Natural killer cell treated with Interleukin-12 subunit alpha and Interleukin-12 subunit beta and Interleukin-15 and Interleukin-18, amount 100 ng/mL, for 72 hours (primary cell): ENCODE results near the gene COL1A1. TPM values are rescaled to one million over a fixed set of nuclear protein-coding genes. Genes with fewer than 3 reads are reported as not detected.

Experiments used
- ATAC-seq, 2 donors: fragments of 150-1000 bp; cut with Tn5 transposase in 1 of 2; sonication (Bioruptor Pico), chemical (Tn5 transposase) in 1 of 2; 2 replicates each; pipeline ENCODE4 v1.10.0; 2021
- DNase-seq: peaks from one replicate; pipeline ENCODE4 v3.0.0; 2022; ENCODE audit warnings: low spot score
- H3K27ac Mint-ChIP-seq, 2 donors: 1 replicate in 1 of 2; 2 replicates in 1 of 2; pipeline ENCODE4 v1.8.0; 2022; ENCODE audit warnings: mixed read lengths in 2 of 2, mild to moderate bottlenecking in 1 of 2, moderate library complexity in 1 of 2
- H3K27me3 Mint-ChIP-seq, 2 donors: 1 replicate in 1 of 2; 2 replicates in 1 of 2; pipeline ENCODE4 v1.8.0; 2022; ENCODE audit warnings: mixed read lengths in 2 of 2
- H3K36me3 Mint-ChIP-seq: one replicate; pipeline ENCODE4 v1.8.0; 2022; ENCODE audit warnings: mixed read lengths
- H3K4me1 Mint-ChIP-seq, 2 donors: 1 replicate in 1 of 2; 2 replicates in 1 of 2; pipeline ENCODE4 v1.8.0; 2022; ENCODE audit warnings: low read depth in 2 of 2, mixed read lengths in 2 of 2, mild to moderate bottlenecking in 1 of 2
- H3K4me3 Mint-ChIP-seq: one replicate; pipeline ENCODE4 v1.8.0; 2022; ENCODE audit warnings: mixed read lengths
- H3K9me3 Mint-ChIP-seq: 2 replicates; pipeline ENCODE4 v1.8.0; 2022; ENCODE audit warnings: mixed read lengths
- total RNA-seq, 2 donors: library from RNA; stranded (reverse); gene quantifications; one replicate each; pipeline ENCODE4 v1.2.3, GENCODE V29; 2022

Gene COL1A1
- total RNA-seq, 2 donors from 2014 or later, result 1.7 TPM; not detected in 1

DNA sequence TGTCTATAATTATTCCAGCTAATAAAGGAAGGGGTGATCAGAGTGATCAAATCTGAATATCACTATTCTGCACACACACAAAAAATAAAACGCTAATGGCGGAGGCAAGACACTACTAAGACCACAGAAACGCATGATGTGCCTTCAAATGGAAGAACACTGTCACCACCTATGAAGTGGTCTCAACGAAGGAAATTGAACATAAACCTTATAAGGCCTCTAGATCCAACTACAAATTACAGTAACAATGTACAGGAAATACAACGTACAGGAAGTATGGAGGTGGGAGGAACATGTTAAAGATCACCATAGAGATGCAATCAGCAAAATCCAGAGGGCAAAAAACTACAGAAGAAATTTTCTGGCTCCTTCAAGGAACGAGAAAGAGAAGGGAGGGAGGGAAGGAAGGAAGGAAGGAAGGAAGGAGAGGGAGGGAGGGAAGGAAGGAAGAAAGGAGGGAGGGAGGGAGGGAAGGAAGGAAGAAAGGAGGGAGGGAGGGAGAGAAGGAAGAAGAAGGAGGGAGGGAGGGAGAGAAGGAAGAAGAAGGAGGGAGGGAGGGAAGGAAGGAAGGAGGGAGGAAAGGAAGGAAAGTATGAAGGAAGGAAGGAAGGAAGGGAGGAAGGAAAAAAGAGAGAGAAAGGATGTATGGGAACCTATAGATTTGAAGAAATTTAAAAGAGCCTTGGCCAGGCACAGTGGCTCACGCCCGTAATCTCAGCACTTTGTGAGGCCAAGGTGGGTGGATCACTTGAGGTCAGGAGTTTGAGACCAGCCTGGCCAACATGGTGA is 38.8 kb downstream of the COL1A1 start:
- Mint-ChIP-seq H3K36me3 (no peaks in the 10 kb centered on the region), H3K4me3 (no peak overlapping the region), H3K27ac (peak overlapping the region; percentile 5 to 60), H3K4me1 (peaks cover 28 to 31% of the 10 kb centered on the region in 2 donors), H3K27me3 (peaks cover 0 to 7% of the 10 kb centered on the region in 2 donors), H3K9me3 (no peaks in the 10 kb centered on the region)
- ATAC-seq (no peak), DNase-seq (no peak)

DNA sequence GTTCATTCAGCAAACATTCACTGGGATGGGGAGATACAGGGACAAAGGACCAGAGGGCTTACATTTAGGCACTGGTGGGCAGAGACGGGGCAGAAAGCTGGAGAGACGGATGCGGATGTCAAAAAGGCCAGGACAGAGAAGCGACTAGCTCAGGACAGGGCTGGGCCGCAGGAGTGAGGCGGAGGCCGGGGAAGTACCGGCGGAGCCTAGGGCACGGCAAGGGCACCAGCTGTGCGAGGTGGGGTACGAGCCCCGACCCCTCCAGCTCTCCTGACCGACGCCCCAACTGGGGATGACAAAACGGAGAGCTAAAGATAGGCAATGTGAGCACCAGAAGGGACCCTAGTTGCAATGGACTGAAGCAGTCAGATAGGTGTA is 39.5 kb downstream of the COL1A1 start:
- H3K36me3 Mint-ChIP-seq, result no peaks in the 10 kb centered on the region
- ATAC-seq, result no peak
- H3K4me1 Mint-ChIP-seq, result peaks cover 27 to 31% of the 10 kb centered on the region in 2 donors
- DNase-seq, result peak; percentile 28
- peak overlapping the region; percentile 70 to 81 for H3K27ac Mint-ChIP-seq
- H3K27me3 Mint-ChIP-seq, result peaks cover 0 to 7% of the 10 kb centered on the region in 2 donors
- no peaks in the 10 kb centered on the region for H3K9me3 Mint-ChIP-seq
- peak overlapping the region; percentile 85 for H3K4me3 Mint-ChIP-seq

DNA sequence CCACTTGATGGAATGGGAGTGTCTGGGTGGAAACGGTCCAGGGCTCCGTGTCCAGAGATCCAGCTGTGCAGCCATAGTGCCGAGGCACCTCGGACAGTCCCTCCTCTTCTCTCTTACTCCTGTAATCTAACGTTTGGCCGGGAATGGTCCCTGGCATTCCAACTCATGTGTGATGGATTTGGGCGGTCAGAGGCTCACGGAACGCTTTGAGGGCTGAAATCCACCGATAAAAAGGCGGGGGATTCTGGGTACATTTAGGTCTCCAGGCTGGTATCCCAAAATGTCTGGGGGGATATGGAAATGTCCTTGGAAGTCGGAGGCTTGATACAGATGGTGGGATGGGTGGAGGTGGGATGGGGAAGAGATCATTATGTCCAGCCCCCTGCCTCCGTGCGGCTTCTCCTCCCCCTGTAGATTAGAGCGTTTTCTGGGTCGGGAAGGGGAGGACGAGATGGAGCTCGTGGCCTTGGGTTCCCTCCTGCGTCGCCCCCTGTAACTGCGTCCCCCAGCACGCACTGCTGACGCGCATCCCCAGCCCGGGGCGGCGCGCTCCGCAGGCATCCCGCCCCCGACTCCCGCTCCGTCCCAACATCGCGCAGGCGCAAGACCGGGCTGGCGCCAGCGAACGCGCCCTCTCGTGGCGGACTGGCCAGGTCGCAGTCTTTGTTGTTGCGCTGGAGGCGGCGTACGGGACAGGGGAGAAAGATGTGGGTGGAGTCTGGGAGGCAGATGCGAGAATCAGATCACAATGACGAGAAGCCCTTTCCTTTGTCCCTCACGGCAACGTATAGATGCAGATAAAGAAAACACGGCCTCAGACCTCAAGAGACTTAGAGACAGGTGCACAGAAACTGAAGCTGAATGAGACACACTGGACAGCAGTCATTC is 40.2 kb downstream of the COL1A1 start:
- H3K27me3 Mint-ChIP-seq, result peaks cover 0 to 7% of the 10 kb centered on the region in 2 donors
- ATAC-seq (peak; percentile 98), DNase-seq (peak; percentile 94)
- H3K27ac Mint-ChIP-seq, result peak overlapping the region; percentile 70 to 81
- no peaks in the 10 kb centered on the region for H3K9me3 Mint-ChIP-seq
- no peaks in the 10 kb centered on the region for H3K36me3 Mint-ChIP-seq
- peak overlapping the region; percentile 85 for H3K4me3 Mint-ChIP-seq
- H3K4me1 Mint-ChIP-seq, result peaks cover 26 to 31% of the 10 kb centered on the region in 2 donors

DNA sequence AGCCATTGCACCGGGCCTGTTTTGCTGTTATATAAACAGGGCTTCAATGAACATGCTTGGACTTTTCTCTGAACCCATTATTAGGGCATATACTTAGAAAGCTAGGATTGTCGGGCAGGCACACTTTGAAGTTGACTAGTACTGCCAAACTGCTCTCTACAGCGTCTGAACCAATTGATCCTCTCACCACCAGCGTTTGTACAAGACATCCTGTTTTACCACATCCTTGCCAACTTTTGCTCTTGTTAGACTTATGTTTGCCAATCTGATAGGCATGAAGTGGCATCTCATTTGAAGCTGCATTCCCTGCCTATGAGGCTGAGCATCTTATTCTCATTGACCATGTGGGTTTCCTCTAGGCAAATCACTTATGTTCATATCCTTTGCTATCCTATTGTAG is 43.5 kb downstream of the COL1A1 start:
- H3K27ac Mint-ChIP-seq, result no peak overlapping the region
- ATAC-seq (no peak), DNase-seq (no peak)
- peaks cover 0 to 7% of the 10 kb centered on the region in 2 donors for H3K27me3 Mint-ChIP-seq
- H3K36me3 Mint-ChIP-seq, result no peaks in the 10 kb centered on the region
- H3K4me1 Mint-ChIP-seq, result peaks cover 26 to 31% of the 10 kb centered on the region in 2 donors
- H3K4me3 Mint-ChIP-seq, result no peak overlapping the region
- no peaks in the 10 kb centered on the region for H3K9me3 Mint-ChIP-seq

DNA sequence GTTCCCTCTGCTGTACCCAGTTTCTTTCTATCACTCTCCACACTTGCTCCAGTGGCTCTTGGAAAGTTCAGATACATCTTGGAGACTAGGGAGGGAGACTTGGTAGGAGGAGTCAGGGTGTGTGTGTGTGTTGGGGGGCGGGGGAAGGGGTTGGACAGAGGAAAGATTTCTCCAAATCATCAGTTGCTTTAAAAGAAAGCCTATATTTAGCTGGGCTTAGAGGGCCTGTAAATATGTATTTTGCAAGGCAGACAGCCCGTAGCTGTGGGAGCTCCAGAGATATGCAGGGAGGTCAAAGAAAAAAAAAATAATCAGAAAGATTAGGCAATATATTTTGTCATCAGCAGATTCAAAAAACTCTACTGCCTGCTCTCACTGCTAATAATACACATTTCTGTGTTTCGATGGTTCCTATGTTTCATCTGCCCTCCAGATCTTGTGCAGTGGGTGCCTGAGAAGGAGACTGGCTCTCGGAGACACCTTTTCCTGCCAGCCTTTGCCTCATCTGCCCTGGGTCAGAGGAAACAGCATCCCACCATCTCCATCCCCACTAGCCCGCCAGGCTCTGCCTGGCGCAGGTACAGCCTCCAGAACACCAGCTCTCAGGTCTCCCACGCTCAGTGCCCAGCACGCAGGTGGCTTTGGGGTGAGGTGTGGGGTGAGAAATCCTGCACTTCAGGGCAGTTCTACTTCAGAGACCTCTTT is 46.2 kb downstream of the COL1A1 start:
- H3K4me1 Mint-ChIP-seq, result peaks cover 13 to 14% of the 10 kb centered on the region in 2 donors

DNA sequence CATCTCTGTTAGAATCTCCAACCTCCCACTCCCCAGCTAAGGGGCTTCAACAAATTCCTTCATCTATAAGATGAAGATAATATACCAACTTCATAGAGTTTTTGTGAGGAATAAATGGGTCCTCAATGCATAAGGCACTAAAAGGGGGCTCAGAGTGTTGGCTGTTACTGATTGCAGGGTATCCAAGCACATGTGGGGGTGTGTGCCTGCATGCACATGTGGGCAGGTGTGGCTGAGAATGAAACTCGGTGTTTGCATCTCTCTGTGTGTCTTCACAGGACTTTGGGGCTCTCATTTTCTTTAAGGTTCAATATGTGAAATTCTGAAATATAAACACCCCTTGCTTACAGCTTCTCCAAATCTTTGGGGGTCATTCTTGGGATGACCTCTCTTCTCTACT is 46.8 kb downstream of the COL1A1 start:
- H3K27me3 Mint-ChIP-seq, result no peaks in the 10 kb centered on the region
- ATAC-seq, result no peak
- no peak overlapping the region for H3K4me3 Mint-ChIP-seq
- H3K27ac Mint-ChIP-seq, result peak overlapping the region in 1 of 2 donors; percentile 27
- peaks cover 13 to 14% of the 10 kb centered on the region in 2 donors for H3K4me1 Mint-ChIP-seq
- no peaks in the 10 kb centered on the region for H3K36me3 Mint-ChIP-seq
- no peak for DNase-seq
- no peaks in the 10 kb centered on the region for H3K9me3 Mint-ChIP-seq

More for the DNA sequence above, 46.2 kb downstream of the COL1A1 start:
- Mint-ChIP-seq H3K4me3 (no peak overlapping the region), H3K27me3 (no peaks in the 10 kb centered on the region), H3K9me3 (no peaks in the 10 kb centered on the region), H3K36me3 (no peaks in the 10 kb centered on the region), H3K27ac (peak overlapping the region in 1 of 2 donors; percentile 27)
- ATAC-seq (no peak), DNase-seq (no peak)

DNA sequence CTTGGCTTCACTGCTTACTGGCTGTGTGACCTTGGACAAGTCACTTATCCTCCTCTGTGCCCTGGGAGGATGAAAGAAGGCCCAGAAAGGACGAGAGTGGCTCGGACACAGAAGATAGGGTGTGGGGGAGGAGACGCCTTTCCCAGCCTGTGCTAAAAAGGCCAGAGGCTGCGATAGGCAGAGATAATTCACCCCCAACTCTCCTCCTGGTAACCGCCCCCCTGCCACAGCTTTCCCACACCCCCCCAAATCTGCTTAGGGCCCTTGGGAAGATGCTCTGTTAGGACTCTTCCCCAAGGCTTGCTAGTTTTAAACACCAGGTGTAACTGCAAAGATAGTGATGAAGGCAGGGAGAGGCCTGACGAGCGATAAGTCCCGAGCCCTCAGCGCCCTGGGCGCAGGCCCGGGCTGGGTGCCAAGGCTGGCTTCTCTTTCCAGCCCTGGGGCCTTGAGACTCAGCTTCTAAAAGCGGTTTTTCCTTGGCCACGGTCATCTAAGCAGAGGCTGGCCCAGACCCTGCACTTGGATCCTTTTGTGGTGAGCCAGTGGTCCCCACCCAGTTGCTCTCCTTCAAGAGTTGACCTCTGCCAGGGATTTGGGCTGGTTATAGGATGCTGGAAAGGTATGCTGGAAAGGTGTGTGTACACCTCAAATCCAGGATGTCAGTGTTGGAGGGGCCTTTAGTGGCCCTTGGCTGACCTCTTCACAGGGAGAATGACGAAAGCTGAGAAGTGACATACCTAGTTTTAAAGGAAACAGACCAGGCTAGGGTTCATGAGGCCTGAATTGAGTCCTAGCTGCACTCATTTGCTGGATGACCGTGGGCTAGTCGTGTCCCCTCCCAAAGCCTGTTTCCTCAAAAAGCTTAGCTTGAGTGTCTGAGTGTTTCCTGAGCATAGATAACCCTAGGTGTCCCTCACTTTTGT is 47.5 kb downstream of the COL1A1 start:
- H3K4me1 Mint-ChIP-seq, result peaks cover 13 to 14% of the 10 kb centered on the region in 2 donors

DNA sequence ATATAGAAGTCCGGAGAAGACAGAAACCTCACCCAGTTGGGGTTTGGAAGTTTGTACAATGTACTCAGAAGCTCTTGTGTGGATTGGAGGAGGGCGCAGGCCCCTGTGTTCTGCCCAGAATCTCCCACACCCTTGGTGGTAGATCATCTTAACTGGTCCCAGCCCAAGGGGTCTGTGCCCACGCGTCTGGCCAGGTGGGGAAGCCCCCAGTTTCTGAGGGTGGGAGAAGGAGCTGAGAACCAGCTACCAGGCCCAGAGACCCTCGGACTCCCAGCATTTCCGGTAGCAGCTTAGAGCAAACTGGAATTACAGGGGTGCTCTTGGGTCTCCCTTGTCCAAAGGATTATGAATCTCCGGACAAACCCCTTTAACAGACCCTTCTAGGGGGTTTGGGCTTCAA is 48.7 kb downstream of the COL1A1 start:
- H3K9me3 Mint-ChIP-seq, result no peaks in the 10 kb centered on the region
- DNase-seq (no peak), ATAC-seq (no peak)
- no peak overlapping the region for H3K4me3 Mint-ChIP-seq
- H3K4me1 Mint-ChIP-seq, result peaks cover 5 to 8% of the 10 kb centered on the region in 2 donors
- H3K27me3 Mint-ChIP-seq, result no peaks in the 10 kb centered on the region
- H3K27ac Mint-ChIP-seq, result peak overlapping the region in 1 of 2 donors; percentile 85
- H3K36me3 Mint-ChIP-seq, result no peaks in the 10 kb centered on the region

More for the DNA sequence above, 47.5 kb downstream of the COL1A1 start:
- no peaks in the 10 kb centered on the region for H3K27me3 Mint-ChIP-seq
- DNase-seq (no peak), ATAC-seq (no peak)
- H3K9me3 Mint-ChIP-seq, result no peaks in the 10 kb centered on the region
- H3K4me3 Mint-ChIP-seq, result no peak overlapping the region
- no peaks in the 10 kb centered on the region for H3K36me3 Mint-ChIP-seq
- peak overlapping the region in 1 of 2 donors; percentile 27 for H3K27ac Mint-ChIP-seq

DNA sequence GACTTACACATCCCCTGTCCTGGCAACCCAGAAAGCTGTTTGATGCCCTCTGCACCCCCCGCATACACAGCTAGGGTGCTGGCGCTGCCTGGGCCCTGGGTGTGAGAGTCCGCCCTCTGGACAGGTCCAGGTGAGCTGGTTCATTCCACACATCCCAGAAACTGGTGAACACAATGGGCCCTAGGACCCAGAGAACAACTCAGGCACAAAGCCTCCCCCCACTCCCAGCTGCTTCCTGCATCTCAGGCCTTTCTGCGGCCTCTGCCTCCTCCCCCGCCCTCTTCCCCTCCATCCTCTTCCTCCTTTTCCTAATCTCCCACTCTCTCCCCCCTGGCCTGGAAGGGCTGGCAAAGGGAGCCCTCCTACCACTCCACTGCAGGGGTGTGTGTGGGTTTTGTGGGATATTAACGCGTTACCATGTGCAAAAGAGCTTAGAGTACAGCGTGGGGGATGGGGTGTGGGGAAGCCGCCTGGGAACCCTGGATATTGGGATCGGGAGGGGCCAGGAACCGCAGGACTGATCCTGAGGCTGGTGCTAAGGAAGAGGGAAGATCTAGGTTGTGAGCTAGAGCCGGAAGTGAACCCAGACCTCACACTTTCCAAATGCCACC is 49.4 kb downstream of the COL1A1 start:
- H3K9me3 Mint-ChIP-seq, result no peaks in the 10 kb centered on the region
- peaks cover 5% of the 10 kb centered on the region for H3K36me3 Mint-ChIP-seq
- DNase-seq (no peak), ATAC-seq (peak; percentile 7 to 35)
- H3K27me3 Mint-ChIP-seq, result no peaks in the 10 kb centered on the region
- H3K4me3 Mint-ChIP-seq, result peak overlapping the region; percentile 97
- H3K27ac Mint-ChIP-seq, result peak overlapping the region; percentile 85 to 88
- peaks cover 11 to 12% of the 10 kb centered on the region in 2 donors for H3K4me1 Mint-ChIP-seq

DNA sequence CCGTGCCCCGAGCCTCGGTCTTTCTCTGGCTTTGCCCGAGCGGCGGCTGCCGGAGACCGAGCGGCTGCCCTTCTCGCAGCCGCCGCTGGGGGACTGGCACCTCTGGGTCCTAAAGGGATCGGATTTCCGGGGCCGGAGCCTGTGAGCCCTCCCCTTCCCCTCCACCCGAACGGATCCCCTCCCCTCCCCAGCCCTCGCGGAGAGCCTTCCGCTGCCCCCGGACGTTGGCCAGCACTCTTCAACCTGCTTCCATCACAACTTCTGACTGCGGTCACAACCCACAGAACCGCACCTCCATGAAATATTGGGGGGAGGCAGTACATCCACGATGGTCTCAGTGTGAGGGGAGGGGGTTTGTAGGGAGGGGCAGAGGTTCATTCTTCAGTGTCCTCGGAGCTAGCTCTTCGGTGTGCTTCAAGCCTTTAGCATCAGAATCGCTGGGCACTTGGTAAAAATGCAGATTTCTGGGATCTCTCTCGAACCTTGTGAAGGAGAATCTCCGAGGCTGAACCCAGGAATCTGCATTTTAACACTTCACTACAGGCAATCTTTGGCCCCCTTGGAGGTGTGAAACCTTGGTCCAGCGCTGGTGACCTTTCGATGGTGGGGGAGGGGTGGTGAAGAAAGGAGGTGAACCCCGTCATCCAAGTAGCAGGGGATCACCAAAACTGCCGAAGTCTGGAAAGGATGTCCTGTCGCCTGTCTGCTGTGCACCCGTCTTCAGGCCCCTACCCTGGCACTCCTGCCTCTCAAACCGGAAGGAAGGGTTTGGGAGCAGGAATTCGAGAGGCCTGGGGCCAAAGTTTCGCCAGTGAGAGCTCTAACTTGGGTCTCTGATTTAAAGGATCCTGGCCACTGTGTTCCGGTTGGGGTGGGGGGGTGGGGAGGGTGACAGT is 50.1 kb downstream of the COL1A1 start:
- no peaks in the 10 kb centered on the region for H3K9me3 Mint-ChIP-seq
- H3K27me3 Mint-ChIP-seq, result no peaks in the 10 kb centered on the region
- H3K27ac Mint-ChIP-seq, result peak overlapping the region; percentile 85 to 88
- H3K4me3 Mint-ChIP-seq, result peak overlapping the region; percentile 97
- DNase-seq (peak; percentile 94), ATAC-seq (peak; percentile 87 to 89)
- H3K4me1 Mint-ChIP-seq, result peaks cover 18 to 19% of the 10 kb centered on the region in 2 donors
- H3K36me3 Mint-ChIP-seq, result peaks cover 6% of the 10 kb centered on the region

DNA sequence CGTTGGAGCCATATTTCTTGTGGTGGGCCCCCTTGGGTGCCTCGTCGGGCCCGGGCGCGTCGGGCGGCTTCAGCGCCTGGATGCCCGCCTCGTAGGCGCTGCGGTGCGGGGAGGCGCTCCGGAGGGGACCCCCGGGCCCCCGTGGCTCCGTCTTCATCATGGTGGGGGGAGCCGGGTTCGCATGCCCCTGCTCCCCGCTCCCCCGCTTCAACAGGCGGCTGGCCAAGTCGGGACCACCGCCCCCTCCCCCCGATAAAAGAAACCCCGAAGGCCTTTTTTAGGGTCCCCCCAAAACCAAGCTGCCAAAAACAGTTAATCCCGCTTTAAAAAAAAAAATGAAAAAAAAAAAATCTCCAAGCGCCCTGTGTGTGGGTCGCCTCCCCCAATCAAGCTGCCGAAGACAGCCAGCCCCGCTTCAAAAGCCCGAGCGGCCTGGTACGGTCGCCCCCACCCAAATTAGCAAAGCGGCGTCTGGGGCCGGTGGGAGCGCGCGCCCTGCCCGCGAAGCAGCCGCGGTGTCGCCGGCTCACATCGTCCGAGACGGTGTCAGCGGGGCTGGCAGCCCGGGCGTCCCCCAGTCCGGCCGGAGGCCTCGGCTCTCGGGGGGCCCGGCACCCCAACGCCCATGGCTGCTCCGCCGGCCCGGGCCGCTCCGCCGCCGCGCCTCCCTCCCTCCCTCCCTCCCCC is 50.9 kb downstream of the COL1A1 start, which contains the start of gene PPP1R9B:
PPP1R9B (minus strand) TSS at position 324 of the 687 bp plus-strand sequence; CDS start at position 160, 164 bp downstream.
- peaks cover 23 to 26% of the 10 kb centered on the region in 2 donors for H3K4me1 Mint-ChIP-seq
- ATAC-seq (peak in 1 of 2 donors; percentile 17), DNase-seq (no peak)
- no peaks in the 10 kb centered on the region for H3K27me3 Mint-ChIP-seq
- H3K9me3 Mint-ChIP-seq, result no peaks in the 10 kb centered on the region
- peak within 1 kb of the TSS; percentile 97 for H3K4me3 Mint-ChIP-seq
- H3K36me3 Mint-ChIP-seq, result peaks cover 6% of the 10 kb centered on the region
- peak within 1 kb of the TSS; percentile 88 to 97 for H3K27ac Mint-ChIP-seq
